IPS-15b (cell line): Measurements from ENCODE around the gene ZSCAN9.

Experiments used
- H3K27me3 ChIP-seq: one replicate; pipeline ENCODE4 v1.6.1; 2013; ENCODE audit warnings: low read length; ENCODE audit not compliant: control insufficient read depth, insufficient read depth
- H3K36me3 ChIP-seq: one replicate; pipeline ENCODE4 v1.6.1; 2013; ENCODE audit warnings: low read length; ENCODE audit not compliant: control insufficient read depth, insufficient read depth
- H3K4me1 ChIP-seq: one replicate; pipeline ENCODE4 v1.6.1; 2013; ENCODE audit warnings: mild to moderate bottlenecking, low read length; ENCODE audit not compliant: control insufficient read depth, insufficient read depth
- H3K4me3 ChIP-seq: one replicate; pipeline ENCODE4 v1.5.1; 2013; ENCODE audit warnings: low read depth, low read length
- H3K9ac ChIP-seq: one replicate; pipeline ENCODE4 v1.6.1; 2013; ENCODE audit warnings: low read depth, mild to moderate bottlenecking, low read length
- H3K9me3 ChIP-seq: one replicate; pipeline ENCODE4 v1.6.1; 2013; ENCODE audit warnings: mild to moderate bottlenecking, low read length; ENCODE audit not compliant: control insufficient read depth, insufficient read depth

ZSCAN9 gene

GRCh38 chr6:28257042-28257441 is 32.0 kb downstream of the ZSCAN9 start:
- no peaks in the 10 kb centered on the region for H3K36me3 ChIP-seq
- H3K9ac ChIP-seq, result no peak overlapping the region
- H3K27me3 ChIP-seq, result peaks cover 18% of the 10 kb centered on the region
- H3K4me1 ChIP-seq, result no peaks in the 10 kb centered on the region
- H3K4me3 ChIP-seq, result no peak overlapping the region
- H3K9me3 ChIP-seq, result no peaks in the 10 kb centered on the region

DNA sequence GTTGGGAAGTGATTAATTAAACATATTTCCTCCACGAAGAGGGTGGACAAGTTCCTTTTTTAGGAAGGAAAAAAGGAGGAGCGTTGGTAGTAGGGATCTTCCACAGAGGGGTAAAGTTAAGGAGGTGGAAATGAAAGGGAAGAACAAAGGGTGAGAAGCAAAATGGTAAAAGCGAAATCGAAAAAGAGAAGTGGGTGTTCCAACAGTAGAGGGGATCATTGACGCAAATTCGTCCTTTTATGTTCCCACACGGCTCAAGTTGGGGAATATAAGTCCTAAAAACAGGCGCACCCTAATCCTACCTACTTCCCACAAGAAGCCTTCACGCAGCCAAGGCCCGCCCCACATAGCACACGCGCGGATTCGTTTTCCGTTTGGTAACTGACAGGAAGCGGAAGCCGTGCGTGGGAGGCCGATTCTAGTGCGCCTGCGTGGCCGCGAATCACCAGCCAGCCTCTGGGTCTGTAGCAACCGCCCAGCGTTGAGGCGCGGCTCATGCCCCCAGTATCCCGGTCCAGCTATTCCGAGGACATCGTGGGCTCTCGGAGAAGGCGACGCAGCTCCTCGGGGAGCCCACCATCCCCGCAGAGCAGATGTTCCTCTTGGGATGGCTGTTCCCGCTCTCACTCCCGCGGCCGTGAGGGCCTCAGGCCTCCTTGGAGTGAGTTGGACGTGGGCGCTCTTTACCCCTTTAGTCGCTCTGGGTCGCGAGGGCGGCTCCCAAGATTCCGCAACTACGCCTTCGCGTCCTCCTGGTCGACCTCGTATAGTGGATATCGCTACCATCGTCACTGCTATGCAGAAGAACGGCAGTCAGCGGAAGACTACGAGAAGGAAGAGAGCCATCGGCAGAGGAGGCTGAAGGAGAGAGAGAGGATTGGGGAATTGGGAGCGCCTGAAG is 34.1 kb downstream of the ZSCAN9 start, which contains the start of gene NKAPL:
TSS of gene NKAPL (plus strand) at position 421 of the 901 bp plus-strand sequence. CDS start at position 496, 75 bp downstream.
- peak within 1 kb of the TSS; percentile 42 for H3K4me3 ChIP-seq

DNA sequence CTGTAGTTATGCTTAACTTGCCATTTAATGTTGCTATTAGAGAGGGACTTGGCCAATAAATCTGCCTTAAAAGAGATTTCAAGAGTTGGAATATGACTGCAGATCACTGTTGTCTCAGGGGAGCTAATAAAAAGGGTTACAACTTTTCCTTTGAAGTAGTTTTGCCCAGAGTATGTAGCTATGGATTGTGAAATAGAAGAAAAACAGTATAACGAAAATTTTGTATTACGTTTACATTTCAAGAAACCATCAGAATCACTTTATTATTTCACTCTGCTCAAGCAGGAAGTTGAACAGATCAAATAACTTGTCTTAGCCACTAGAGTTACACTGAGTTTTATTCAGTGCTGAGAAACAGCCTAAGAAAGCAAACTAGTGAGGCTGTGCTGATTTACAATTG is 38.8 kb downstream of the ZSCAN9 start:
- peaks cover 20% of the 10 kb centered on the region for H3K27me3 ChIP-seq

More for the DNA sequence above, 34.1 kb downstream of the ZSCAN9 start, which contains the start of gene NKAPL:
- peaks cover 23% of the 10 kb centered on the region for H3K27me3 ChIP-seq
- H3K9ac ChIP-seq, result no peak within 1 kb of the TSS
- H3K9me3 ChIP-seq, result no peaks in the 10 kb centered on the region
- H3K4me1 ChIP-seq, result no peaks in the 10 kb centered on the region
- no peaks in the 10 kb centered on the region for H3K36me3 ChIP-seq

DNA sequence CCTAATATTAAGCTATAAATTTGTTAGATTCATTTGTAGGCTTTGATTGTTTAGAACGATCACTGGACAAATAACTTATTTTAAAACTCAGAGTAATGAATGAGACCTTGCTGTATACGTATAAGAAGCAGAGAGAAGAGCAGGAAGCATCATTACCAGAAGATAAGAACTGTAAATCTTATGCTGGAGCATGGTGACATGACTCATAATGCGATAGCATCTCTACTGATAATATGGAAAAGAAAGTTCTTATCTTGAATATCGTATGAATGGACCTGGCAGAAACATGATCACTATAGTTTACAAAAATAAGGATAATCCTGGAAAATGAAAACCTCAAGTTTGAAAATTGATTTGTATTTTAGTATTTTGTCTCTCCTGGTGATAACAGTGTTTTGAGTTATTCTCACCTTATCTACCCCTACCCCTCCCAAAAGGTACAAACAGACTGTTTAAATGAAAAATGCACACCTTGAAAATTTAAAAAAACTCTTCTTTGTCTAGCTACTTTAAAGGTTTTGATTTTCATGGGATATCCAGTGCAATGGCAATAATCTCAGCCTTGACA is 39.8 kb downstream of the ZSCAN9 start:
- peaks cover 13% of the 10 kb centered on the region for H3K27me3 ChIP-seq
- H3K9me3 ChIP-seq, result no peaks in the 10 kb centered on the region

More for the DNA sequence above, 38.8 kb downstream of the ZSCAN9 start:
- H3K9me3 ChIP-seq, result no peaks in the 10 kb centered on the region
- peaks cover 8% of the 10 kb centered on the region for H3K4me1 ChIP-seq
- no peak overlapping the region for H3K4me3 ChIP-seq
- no peak overlapping the region for H3K9ac ChIP-seq
- no peaks in the 10 kb centered on the region for H3K36me3 ChIP-seq

DNA sequence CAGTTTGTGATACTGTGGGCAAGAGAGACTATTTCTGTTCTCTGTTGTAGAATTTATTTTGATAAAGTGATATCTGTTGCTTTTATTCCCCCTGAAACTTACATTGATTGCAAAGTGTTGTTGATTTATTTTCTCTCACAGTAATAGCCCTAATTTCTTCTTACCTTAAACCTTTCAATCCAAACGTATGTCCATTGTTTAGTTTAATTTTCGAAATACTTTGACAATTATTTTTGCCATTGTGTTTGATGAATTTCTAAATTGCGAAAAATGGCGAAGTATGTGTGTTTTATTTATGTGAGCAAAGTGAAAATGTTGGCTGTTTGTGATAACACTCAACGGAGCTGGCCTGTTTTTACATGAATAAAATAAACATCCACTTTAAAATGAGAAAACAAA is 41.5 kb downstream of the ZSCAN9 start:
- H3K36me3 ChIP-seq, result no peaks in the 10 kb centered on the region
- peaks cover 7% of the 10 kb centered on the region for H3K27me3 ChIP-seq
- H3K9me3 ChIP-seq, result no peaks in the 10 kb centered on the region
- H3K9ac ChIP-seq, result peak overlapping the region; percentile 89
- H3K4me1 ChIP-seq, result peaks cover 8% of the 10 kb centered on the region
- H3K4me3 ChIP-seq, result peak overlapping the region; percentile 66

More for the DNA sequence above, 39.8 kb downstream of the ZSCAN9 start:
- H3K36me3 ChIP-seq, result no peaks in the 10 kb centered on the region
- no peak overlapping the region for H3K4me3 ChIP-seq
- H3K4me1 ChIP-seq, result peaks cover 8% of the 10 kb centered on the region
- no peak overlapping the region for H3K9ac ChIP-seq

DNA sequence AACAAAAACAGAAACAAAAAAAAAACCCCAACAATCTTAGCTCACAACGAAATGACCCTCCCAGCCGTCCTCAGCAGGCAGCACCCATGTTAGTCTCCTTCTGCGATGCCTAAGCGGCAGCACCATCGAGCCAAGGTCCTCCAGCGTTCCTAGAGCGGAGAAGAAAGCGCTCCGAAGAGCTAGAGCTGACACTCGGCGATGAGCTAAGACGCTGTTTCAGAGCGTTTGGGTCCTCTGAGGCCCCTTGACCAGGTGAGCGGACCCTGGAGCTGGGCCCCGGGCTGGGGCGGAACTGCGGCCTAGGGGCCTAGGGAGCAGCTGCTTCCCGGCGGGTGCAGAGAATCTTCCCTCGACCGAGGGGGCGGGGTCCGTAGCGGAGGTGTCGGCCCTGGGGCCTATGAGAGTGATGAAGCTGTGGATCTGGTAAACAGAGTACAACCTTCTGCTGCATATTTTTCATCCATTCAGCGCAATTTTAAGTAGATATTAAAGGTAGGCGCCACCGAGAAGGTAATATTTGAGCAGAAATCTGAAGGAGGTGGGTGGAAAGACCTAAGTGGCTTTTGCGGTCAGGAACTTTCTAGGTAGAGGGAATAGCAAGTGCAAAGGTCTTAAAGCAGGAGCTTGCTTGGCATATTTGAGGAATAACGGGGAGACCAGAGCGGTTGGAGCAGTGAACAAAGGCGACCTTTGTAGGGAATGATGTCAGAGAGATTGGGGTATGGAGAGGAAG is 42.1 kb downstream of the ZSCAN9 start, which contains the start of gene ZSCAN26:
TSS of gene ZSCAN26 (plus strand) at position 182 of the 733 bp plus-strand sequence. CDS start 4,777 bp downstream, outside the sequence.
- H3K27me3 ChIP-seq, result peaks cover 4% of the 10 kb centered on the region
- peak within 1 kb of the TSS; percentile 89 for H3K9ac ChIP-seq
- H3K9me3 ChIP-seq, result no peaks in the 10 kb centered on the region
- H3K4me3 ChIP-seq, result peak within 1 kb of the TSS; percentile 66
- no peaks in the 10 kb centered on the region for H3K36me3 ChIP-seq
- peaks cover 8% of the 10 kb centered on the region for H3K4me1 ChIP-seq

DNA sequence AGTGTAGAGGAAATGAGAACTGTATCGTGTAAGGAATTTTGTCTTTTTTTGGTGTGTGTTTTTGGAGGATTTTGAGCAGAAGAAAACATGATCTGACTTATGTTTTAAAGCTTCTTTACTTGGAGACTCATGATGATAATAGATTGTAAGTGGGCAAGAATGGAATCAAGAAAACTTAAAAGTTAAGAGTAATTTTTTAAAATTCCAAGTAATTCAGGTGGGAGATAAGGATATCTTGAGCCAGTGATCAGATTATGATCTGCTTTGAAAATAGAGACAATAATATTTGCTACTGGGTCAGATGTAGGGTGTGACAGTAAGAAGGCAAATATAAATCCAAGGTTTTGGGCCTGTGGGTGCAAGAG is 42.6 kb downstream of the ZSCAN9 start:
- H3K36me3 ChIP-seq, result peaks cover 1% of the 10 kb centered on the region
- peak overlapping the region; percentile 66 for H3K4me3 ChIP-seq

GRCh38 chr6:28269492-28269891 is 44.4 kb downstream of the ZSCAN9 start:
- H3K27me3 ChIP-seq, result no peaks in the 10 kb centered on the region
- H3K4me3 ChIP-seq, result no peak overlapping the region
- H3K4me1 ChIP-seq, result peaks cover 8% of the 10 kb centered on the region
- no peak overlapping the region for H3K9ac ChIP-seq
- peaks cover 12% of the 10 kb centered on the region for H3K36me3 ChIP-seq
- no peaks in the 10 kb centered on the region for H3K9me3 ChIP-seq

More for the DNA sequence above, 42.6 kb downstream of the ZSCAN9 start:
- Histone ChIP-seq H3K9ac (peak overlapping the region; percentile 89), H3K4me1 (peaks cover 8% of the 10 kb centered on the region), H3K27me3 (peaks cover 2% of the 10 kb centered on the region), H3K9me3 (no peaks in the 10 kb centered on the region)

DNA sequence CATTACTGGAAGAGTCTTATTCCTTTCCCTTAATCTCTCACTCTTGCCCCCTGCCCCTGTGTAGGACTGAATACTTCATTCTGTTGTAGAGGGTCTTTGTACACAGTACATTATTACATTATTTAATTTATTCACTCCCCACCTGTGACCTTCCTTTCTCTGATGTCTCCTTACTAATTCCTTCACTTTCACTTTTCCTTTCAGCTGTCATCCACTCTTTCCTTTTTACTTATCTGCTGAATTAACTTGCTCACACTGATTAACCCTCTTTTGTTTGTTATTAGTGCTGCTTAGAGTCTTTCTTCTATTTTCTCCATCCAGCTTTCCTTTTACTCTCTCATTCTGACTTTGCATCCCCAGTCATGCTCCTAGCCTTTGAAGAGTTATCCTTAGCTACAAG is 49.8 kb downstream of the ZSCAN9 start:
- Histone ChIP-seq H3K9ac (no peak overlapping the region), H3K36me3 (peaks cover 12% of the 10 kb centered on the region), H3K9me3 (no peaks in the 10 kb centered on the region), H3K4me1 (no peaks in the 10 kb centered on the region), H3K4me3 (no peak overlapping the region), H3K27me3 (no peaks in the 10 kb centered on the region)

- peaks cover 3% of the 10 kb centered on the region for H3K4me1 ChIP-seq
- peaks cover 10% of the 10 kb centered on the region for H3K36me3 ChIP-seq
- H3K9ac ChIP-seq, result no peak overlapping the region
Observed at GRCh38 chr6:28277746-28278145, 52.7 kb downstream of the ZSCAN9 start.

GRCh38 chr6:28280595-28281287 is 55.7 kb downstream of the ZSCAN9 start:
- Histone ChIP-seq H3K27me3 (no peaks in the 10 kb centered on the region), H3K9me3 (no peaks in the 10 kb centered on the region), H3K9ac (no peak overlapping the region), H3K4me1 (peaks cover 3% of the 10 kb centered on the region), H3K36me3 (peaks cover 6% of the 10 kb centered on the region), H3K4me3 (peak overlapping the region; percentile 86)

More at GRCh38 chr6:28277746-28278145, 52.7 kb downstream of the ZSCAN9 start:
- Histone ChIP-seq H3K4me3 (no peak overlapping the region), H3K27me3 (no peaks in the 10 kb centered on the region), H3K9me3 (no peaks in the 10 kb centered on the region)
